Breast epithelium (tissue), 4 donors: Measurements from ENCODE around the gene RPL13A. TPM values are rescaled to one million over a fixed set of nuclear protein-coding genes. Genes with fewer than 3 reads are reported as not detected.
"Not testable (repeated sequence)": the region's sequence is repeated elsewhere in the genome, so short reads cannot be mapped to it uniquely, and the experiment has no call there.

Source experiments
- DNase-seq, 2 donors: peaks; one replicate each; pipeline ENCODE4 v3.0.0-alpha.2; 2019; ENCODE audit warnings: low spot score in 2 of 2
- H3K27ac ChIP-seq, 2 donors: fragments of 200-600 bp; sonication (generic) in 1 of 2; one replicate each; pipeline ENCODE4 v1.5.1; 2016 to 2019; ENCODE audit warnings: mild to moderate bottlenecking in 1 of 2
- H3K27me3 ChIP-seq, 2 donors: fragments of 200-600 bp; sonication (generic) in 1 of 2; one replicate each; pipeline versions ENCODE4 v1.5.1 to v1.6.0; 2017 to 2019; ENCODE audit warnings: control low read depth in 1 of 2, mild to moderate bottlenecking in 1 of 2
- H3K36me3 ChIP-seq: fragments of 200-600 bp; one replicate; pipeline ENCODE4 v1.5.1; 2019
- H3K4me1 ChIP-seq, 2 donors: fragments of 200-600 bp; sonication (generic); one replicate each; pipeline ENCODE4 v1.5.1; 2016 to 2019; ENCODE audit warnings: control low read depth in 1 of 2
- H3K4me3 ChIP-seq, 3 donors: fragments of 200-600 bp; sonication (generic); 1 replicate in 2 of 3; 2 replicates in 1 of 3; pipeline ENCODE4 v1.5.1; 2016 to 2019; ENCODE audit warnings: mild to moderate bottlenecking in 3 of 3, moderate library complexity in 2 of 3
- H3K9me3 ChIP-seq, 2 donors: fragments of 200-600 bp; sonication (generic) in 1 of 2; one replicate each; pipeline ENCODE4 v1.5.1; 2016 to 2019; ENCODE audit warnings: control low read depth in 1 of 2
- POLR2A ChIP-seq: fragments of 450-650 bp; IDR thresholded peaks from one replicate; pipeline ENCODE4 v1.6.1; 2016; ENCODE audit warnings: antibody characterized with exemption, mild to moderate bottlenecking, moderate library complexity
- POLR2AphosphoS5 ChIP-seq, 3 donors: sonication (generic); formaldehyde crosslinking; IDR thresholded peaks; one replicate each; pipeline ENCODE4 v1.6.1; 2017; ENCODE audit warnings: antibody characterized with exemption in 3 of 3
- intact Hi-C: fragments of 100-400 bp; cut with DNase I; formaldehyde crosslinking; loops from one replicate; pipeline ENCODE4 v1.15.1; 2023; ENCODE audit warnings: low total_unique reads
- total RNA-seq, 3 donors: library from RNA; depleted of rRNA; stranded (reverse); fragments of >200 nt; gene quantifications; one replicate each; pipeline ENCODE4 v1.1.0, GENCODE V29; 2016
- TF ChIP-seq, protein P1 (sequence below), 3 donors: fragments of 450-650 bp; IDR thresholded peaks; one replicate each; pipeline ENCODE4 v1.5.1; 2016 to 2017; ENCODE audit warnings: antibody characterized with exemption in 3 of 3, mild to moderate bottlenecking in 3 of 3, moderate library complexity in 3 of 3

The RPL13A gene
- total RNA-seq, 3 donors from 2014 or later: 3,591 to 5,468 (median 4,346) TPM

GRCh38 chr19:49469828-49470614 lies 17.4 kb upstream of the RPL13A start:
- no peaks in the 10 kb centered on the region for H3K4me1 ChIP-seq
- no peak overlapping the region for H3K4me3 ChIP-seq
- intact Hi-C loops: no loop called here
- H3K36me3 ChIP-seq: no peaks in the 10 kb centered on the region
- H3K27ac ChIP-seq: no peak overlapping the region
- TF ChIP-seq POLR2AphosphoS5 (IDR thresholded peaks at IDR 0.05) (no peak), POLR2A (no peak)
- TF ChIP-seq, protein P1, sequence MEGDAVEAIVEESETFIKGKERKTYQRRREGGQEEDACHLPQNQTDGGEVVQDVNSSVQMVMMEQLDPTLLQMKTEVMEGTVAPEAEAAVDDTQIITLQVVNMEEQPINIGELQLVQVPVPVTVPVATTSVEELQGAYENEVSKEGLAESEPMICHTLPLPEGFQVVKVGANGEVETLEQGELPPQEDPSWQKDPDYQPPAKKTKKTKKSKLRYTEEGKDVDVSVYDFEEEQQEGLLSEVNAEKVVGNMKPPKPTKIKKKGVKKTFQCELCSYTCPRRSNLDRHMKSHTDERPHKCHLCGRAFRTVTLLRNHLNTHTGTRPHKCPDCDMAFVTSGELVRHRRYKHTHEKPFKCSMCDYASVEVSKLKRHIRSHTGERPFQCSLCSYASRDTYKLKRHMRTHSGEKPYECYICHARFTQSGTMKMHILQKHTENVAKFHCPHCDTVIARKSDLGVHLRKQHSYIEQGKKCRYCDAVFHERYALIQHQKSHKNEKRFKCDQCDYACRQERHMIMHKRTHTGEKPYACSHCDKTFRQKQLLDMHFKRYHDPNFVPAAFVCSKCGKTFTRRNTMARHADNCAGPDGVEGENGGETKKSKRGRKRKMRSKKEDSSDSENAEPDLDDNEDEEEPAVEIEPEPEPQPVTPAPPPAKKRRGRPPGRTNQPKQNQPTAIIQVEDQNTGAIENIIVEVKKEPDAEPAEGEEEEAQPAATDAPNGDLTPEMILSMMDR (IDR thresholded peaks at IDR 0.05): no peak
- DNase-seq: no peak
- H3K9me3 ChIP-seq: no peaks in the 10 kb centered on the region
- no peaks in the 10 kb centered on the region for H3K27me3 ChIP-seq

- Histone ChIP-seq H3K36me3 (no peaks in the 10 kb centered on the region), H3K27me3 (no peaks in the 10 kb centered on the region), H3K9me3 (no peaks in the 10 kb centered on the region), H3K4me3 (no peak overlapping the region), H3K27ac (no peak overlapping the region), H3K4me1 (no peaks in the 10 kb centered on the region)
- intact Hi-C loops: no loop called here
- no peak for DNase-seq
- TF ChIP-seq POLR2A (no peak), POLR2AphosphoS5 (IDR thresholded peaks at IDR 0.05) (no peak)
- TF ChIP-seq, protein P1 (IDR thresholded peaks at IDR 0.05): no peak
These were observed 16.8 kb upstream of the RPL13A start for GRCh38 chr19:49470615-49470978.

- Histone ChIP-seq H3K27me3 (no peaks in the 10 kb centered on the region), H3K27ac (peak overlapping the region in 1 of 2 donors; percentile 26), H3K4me3 (no peak overlapping the region), H3K4me1 (no peaks in the 10 kb centered on the region), H3K36me3 (no peaks in the 10 kb centered on the region), H3K9me3 (no peaks in the 10 kb centered on the region)
- TF ChIP-seq, protein P1 (IDR thresholded peaks at IDR 0.05): no peak
- DNase-seq: no peak
- intact Hi-C loops: no loop called here
These were observed 14.5 kb upstream of the RPL13A start for GRCh38 chr19:49472936-49473335.

DNA sequence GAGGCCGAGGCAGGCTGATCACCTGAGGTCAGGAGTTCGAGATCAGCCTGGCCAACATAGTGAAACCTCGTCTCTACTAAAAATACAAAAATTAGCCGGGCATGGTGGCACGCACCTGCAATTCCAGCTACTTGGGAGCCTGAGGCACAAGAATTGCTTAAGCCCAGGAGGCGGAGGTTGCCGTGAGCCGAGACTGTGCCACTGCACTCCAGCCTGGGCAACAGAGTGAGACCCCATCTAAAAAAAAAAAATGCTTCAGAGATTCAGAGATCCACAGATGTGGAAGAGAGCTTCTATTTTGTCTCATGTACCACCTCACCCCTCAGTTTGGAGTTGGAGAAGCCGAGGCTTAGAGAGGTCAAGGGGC lies 13.9 kb upstream of the RPL13A start:
- H3K4me3 ChIP-seq: peak overlapping the region; percentile 77 to 84 (median 82)
- H3K27ac ChIP-seq: peak overlapping the region; percentile 79 to 83
- H3K36me3 ChIP-seq, H3K4me1 ChIP-seq, DNase-seq, H3K9me3 ChIP-seq, intact Hi-C loops, H3K27me3 ChIP-seq: not testable (repeated sequence)

DNA sequence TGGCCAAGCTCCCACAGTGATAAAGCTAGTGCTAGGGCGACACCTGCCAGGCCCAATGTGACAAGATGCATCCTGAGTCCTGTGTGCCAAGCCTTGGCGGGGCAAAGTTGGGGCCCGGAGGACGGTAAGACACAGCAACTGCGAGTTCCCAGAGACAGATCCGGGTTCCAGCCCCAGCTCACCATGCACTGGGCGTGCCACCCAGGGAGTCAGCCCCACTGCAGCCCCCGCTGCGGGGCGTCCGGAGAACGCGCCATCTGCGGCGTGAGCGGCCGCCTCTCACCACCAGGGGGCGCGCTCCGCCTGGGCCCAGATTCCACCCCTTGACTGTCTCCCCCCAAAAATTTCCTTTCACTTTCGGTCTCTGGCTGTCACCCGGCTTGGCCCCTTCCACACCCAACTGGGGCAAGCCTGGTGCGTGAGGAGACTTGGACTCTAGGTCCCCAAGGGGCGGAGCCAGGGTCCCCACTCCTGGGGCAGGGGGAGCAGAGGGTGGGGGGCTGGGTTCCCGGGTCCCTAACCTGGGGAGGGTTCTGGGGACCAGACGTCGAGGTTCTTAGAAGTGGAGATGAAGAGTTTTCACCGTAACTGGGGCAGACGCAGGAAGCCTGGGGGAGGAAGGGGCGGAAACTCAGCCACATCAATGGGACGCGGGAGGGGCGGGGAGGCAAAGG lies 13.4 kb upstream of the RPL13A start, which contains the start of gene FLT3LG:
TSS of gene FLT3LG (plus strand) at position 348 of the 674 bp plus-strand sequence. CDS start 425 bp downstream, outside the sequence.
- intact Hi-C loops: no loop called here
- no peaks in the 10 kb centered on the region for H3K36me3 ChIP-seq
- DNase-seq: peak; percentile 74 to 79
- no peaks in the 10 kb centered on the region for H3K4me1 ChIP-seq
- no peaks in the 10 kb centered on the region for H3K27me3 ChIP-seq
- peak within 1 kb of the TSS; percentile 77 to 84 (median 82) for H3K4me3 ChIP-seq
- no peak for TF ChIP-seq POLR2A
- peak; percentile 62 to 76 (median 70) for TF ChIP-seq POLR2AphosphoS5 (IDR thresholded peaks at IDR 0.05)
- TF ChIP-seq, protein P1 (IDR thresholded peaks at IDR 0.05): peak; percentile 97 to 99 (median 98)
- H3K9me3 ChIP-seq: no peaks in the 10 kb centered on the region
- peak within 1 kb of the TSS; percentile 79 to 83 for H3K27ac ChIP-seq
